GM12864 (cell line): ENCODE results near the gene PKP1.

Source experiments
- DNase-seq: peaks from one replicate; pipeline ENCODE4 v3.0.0-alpha.2; 2011; ENCODE audit warnings: low read depth
- H3K4me3 ChIP-seq: 2 replicates; pipeline ENCODE4 v1.5.1; 2011; ENCODE audit warnings: mild to moderate bottlenecking, low read depth, low read length, control low read depth
- TF ChIP-seq, protein P1 (sequence below): IDR thresholded peaks from 2 replicates; pipeline ENCODE4 v1.5.1; 2011; ENCODE audit warnings: low read depth, mild to moderate bottlenecking, moderate library complexity, low read length, control low read depth, inconsistent platforms; ENCODE audit errors: missing control alignments

The PKP1 gene

DNA sequence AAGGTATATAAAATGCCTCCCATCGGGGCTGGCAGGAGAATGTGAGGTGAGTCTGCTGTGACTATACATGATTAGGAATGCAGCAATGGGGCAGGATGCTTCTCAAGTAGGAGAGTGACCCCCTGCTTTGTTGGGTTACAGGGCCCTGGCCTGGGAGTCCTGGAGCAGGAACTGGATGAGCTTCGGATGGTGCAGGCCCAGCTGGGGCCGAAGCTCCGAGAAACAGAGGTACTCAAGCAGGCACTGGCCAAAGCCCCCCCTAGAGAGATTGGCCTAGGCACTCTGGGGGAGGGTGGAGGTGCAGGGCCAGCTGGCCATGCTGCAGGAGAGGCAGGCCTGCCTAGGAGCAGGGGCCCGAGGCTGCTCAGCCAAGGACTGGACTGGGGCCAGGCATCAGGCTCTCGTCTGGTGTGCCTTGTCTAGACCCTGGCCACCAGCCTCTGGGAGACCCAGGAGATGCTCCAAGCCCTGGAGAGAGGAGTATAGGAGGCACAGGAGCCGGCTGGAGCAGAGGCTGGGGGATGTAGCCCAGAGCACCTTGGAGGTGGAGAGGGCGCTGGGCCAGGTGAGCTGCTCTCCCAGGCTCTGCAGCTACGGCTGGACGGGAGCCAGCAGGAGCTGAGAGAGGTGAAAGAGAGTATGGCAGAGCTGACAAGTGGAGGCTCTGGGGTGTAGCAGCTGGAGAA lies 32.8 kb upstream of the PKP1 start:
- H3K4me3 ChIP-seq, result no peak overlapping the region
- TF ChIP-seq, protein P1, sequence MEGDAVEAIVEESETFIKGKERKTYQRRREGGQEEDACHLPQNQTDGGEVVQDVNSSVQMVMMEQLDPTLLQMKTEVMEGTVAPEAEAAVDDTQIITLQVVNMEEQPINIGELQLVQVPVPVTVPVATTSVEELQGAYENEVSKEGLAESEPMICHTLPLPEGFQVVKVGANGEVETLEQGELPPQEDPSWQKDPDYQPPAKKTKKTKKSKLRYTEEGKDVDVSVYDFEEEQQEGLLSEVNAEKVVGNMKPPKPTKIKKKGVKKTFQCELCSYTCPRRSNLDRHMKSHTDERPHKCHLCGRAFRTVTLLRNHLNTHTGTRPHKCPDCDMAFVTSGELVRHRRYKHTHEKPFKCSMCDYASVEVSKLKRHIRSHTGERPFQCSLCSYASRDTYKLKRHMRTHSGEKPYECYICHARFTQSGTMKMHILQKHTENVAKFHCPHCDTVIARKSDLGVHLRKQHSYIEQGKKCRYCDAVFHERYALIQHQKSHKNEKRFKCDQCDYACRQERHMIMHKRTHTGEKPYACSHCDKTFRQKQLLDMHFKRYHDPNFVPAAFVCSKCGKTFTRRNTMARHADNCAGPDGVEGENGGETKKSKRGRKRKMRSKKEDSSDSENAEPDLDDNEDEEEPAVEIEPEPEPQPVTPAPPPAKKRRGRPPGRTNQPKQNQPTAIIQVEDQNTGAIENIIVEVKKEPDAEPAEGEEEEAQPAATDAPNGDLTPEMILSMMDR, result no peak
- DNase-seq, result no peak

DNA sequence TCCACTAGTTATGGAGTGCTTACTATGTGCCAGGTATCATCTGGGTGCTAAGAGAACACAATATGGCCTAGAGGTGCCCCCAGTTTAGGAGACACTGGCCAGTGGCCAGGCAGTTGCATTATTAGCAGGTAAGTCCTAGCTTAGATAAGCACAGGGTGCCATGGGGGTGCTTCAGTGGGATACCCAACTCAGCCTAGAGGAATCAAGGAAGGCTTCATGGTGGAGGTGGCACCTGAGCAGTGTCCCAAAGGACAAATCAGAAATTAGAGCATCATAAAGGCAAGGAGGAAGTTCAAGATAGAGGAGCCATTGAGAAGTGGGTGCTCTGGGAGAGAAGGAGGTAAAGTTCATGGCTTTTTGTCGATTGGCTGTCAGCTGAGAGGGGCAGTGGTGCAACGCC lies 31.9 kb upstream of the PKP1 start:
- no peak for DNase-seq
- TF ChIP-seq, protein P1, result no peak
- no peak overlapping the region for H3K4me3 ChIP-seq

DNA sequence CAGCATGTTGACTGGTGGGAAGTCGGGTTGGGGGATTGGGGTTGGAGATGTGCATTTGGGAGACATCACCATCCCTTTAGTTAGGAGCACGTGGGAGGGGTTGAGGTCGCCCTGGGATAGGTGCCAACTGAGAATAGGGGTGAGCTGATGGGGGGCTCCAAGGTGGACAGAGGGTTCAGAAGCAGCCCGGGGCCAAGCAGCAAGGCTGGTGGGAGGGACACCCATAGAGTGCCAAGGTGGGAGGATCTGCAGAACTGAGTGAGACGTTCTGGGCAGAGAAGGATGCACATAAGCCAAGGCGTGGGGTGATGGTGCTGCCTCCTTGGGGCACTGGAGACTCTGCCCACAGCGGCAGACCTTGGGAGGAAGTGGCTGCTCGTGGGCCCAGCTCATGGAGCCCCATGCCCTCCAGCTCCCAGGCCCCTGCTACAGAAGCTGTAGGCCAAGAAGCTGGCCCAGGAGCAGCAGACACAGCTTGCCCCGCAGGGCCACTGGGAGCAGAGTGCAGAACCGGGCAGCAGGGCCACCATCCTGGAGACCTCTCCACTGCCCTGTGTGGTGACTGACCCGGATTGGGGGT lies 31.4 kb upstream of the PKP1 start:
- H3K4me3 ChIP-seq, result no peak overlapping the region
- TF ChIP-seq, protein P1, result no peak
- no peak for DNase-seq

DNA sequence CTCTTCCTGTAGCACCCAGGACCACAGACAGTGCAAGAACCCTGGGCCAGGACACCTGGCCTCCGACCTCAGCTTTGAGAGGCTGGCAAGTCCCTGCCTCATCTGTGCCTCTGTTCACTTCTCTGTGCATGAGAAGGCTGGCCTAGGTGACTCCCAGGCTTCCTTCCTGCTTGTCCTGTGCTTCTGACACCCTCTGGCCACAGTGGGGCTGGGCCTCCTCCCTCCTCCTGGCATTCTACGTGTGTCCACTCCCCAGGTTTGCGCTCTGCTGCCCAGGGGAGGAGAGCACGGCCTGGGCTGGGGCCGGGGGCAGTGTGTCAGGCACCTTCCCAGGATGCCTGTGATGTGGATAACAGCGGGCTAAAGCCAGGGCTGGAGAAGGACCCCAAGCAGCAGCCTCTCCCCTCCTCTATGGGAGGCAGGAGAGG lies 30.3 kb upstream of the PKP1 start:
- TF ChIP-seq, protein P1, result no peak
- no peak overlapping the region for H3K4me3 ChIP-seq
- DNase-seq, result no peak

DNA sequence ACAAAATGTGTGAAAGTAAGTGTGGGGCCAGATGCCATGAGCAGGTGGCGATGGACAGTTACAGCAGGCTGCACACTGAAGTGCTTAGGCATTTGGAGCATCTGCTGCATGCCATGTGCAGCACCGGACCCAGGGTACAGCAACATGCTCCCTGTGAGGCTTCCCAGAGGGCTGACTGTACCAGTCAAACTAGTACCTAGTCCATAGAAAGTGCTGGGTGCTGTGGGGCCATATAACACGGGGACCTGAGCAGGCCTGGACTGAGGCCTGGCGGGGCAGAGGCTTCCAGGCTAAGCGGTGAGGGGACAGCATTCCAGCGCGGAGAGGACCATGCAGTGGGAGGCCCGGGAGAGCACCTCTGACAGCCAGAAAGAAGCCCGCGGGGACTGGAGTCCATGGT lies 29.9 kb upstream of the PKP1 start:
- DNase-seq, result no peak
- TF ChIP-seq, protein P1, result no peak
- no peak overlapping the region for H3K4me3 ChIP-seq

DNA sequence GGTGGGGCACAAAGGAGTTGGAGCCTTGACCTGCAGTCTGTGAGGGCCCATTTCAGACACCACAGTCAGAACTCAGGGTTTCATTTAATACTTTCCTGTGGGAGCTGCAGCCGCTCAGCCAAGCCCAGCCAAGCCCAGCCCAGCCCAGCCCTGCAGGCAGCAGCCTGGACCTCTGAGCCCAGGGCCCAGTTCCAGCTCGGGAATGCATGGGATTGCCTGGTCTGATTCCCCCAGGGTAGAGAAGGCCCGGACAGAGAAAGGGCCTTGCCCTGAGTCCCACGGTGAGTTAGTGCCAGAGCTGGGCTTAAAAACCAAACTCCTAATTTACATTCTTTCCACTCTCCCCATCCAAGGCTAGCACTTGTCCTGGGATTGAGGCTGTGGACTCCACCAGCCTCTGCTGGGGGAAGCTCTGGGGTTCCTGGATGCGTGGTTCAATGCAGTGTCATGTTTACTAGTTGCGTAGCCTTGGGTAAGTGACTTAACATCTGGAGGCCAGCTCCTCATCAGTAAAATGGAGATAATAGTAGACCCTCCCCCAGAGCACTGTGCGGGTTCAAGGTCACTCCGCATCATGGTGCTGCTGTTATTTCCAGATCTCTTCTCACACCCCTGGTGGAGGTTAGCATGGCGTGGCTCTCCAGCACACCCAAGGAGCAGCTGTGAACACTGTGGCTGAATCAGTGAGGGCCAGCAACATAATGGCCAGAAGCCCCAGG lies 29.2 kb upstream of the PKP1 start:
- TF ChIP-seq, protein P1, result no peak
- DNase-seq, result no peak
- H3K4me3 ChIP-seq, result no peak overlapping the region
